HL-60 (cell line): ENCODE measurements around the gene RGMB.
"Not testable (repeated sequence)": the region's sequence is repeated elsewhere in the genome, so short reads cannot be mapped to it uniquely, and the experiment has no call there.

Source experiments
- DNase-seq, 2 experiments: peaks; one replicate each; pipeline ENCODE4 v3.0.0-alpha.2; 2010 to 2020; ENCODE audit warnings: low read depth in 1 of 2, low spot score in 1 of 2
- H3K27ac ChIP-seq: fragments of 250-450 bp; sonication (Bioruptor Pico); replicated peaks from 2 replicates; pipeline ENCODE4 v1.5.1; 2020; ENCODE audit warnings: mild to moderate bottlenecking, moderate library complexity
- H3K27me3 ChIP-seq: fragments of 250-450 bp; sonication (Bioruptor Pico); 2 replicates; pipeline ENCODE4 v1.5.1; 2021; ENCODE audit warnings: mild to moderate bottlenecking, moderate library complexity; ENCODE audit not compliant: insufficient read depth, poor library complexity, severe bottlenecking
- H3K4me3 ChIP-seq: replicated peaks from 2 replicates; pipeline ENCODE4 v1.5.1; 2011; ENCODE audit warnings: mild to moderate bottlenecking, control low read depth, low read length; ENCODE audit not compliant: insufficient read depth
- GABPA ChIP-seq: IDR thresholded peaks from 2 replicates; pipeline ENCODE4 v1.6.1; 2012; ENCODE audit warnings: low read depth
- POLR2AphosphoS5 ChIP-seq: IDR thresholded peaks from 2 replicates; pipeline ENCODE4 v1.6.1; 2012; ENCODE audit warnings: low read depth
- SPI1 ChIP-seq: IDR thresholded peaks from 2 replicates; pipeline ENCODE4 v1.6.1; 2012; ENCODE audit warnings: low read depth, mild to moderate bottlenecking, borderline replicate concordance
- TF ChIP-seq, protein P1 (sequence below): IDR thresholded peaks from one replicate; pipeline ENCODE4 v1.5.1; 2011; ENCODE audit warnings: low read length, control low read depth, inconsistent platforms; ENCODE audit not compliant: insufficient read depth
- TF ChIP-seq, protein P2 (sequence below): IDR thresholded peaks from 2 replicates; pipeline ENCODE4 v1.6.1; 2012; ENCODE audit warnings: low read depth; ENCODE audit not compliant: insufficient replicate concordance

RGMB gene

DNA sequence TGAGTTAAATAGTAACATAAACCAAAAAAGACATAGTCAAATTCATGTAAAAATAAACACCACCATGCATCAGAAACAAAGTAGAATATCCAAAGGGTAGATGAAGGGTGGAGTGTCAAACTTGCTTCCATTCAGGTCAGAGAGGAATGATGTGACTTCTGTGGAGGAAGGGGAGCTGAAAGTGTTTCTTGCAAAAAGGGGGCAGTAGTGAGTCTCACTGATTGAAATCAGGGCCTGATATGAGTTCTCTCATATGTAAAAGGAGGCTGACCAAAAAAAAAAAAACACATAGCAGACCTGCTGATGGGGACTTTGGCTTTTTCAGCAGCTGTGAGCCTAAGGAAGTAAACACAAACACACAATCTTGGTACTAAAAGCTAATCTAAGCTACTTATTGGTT lies 38.8 kb upstream of the RGMB start:
- TF ChIP-seq, protein P1, sequence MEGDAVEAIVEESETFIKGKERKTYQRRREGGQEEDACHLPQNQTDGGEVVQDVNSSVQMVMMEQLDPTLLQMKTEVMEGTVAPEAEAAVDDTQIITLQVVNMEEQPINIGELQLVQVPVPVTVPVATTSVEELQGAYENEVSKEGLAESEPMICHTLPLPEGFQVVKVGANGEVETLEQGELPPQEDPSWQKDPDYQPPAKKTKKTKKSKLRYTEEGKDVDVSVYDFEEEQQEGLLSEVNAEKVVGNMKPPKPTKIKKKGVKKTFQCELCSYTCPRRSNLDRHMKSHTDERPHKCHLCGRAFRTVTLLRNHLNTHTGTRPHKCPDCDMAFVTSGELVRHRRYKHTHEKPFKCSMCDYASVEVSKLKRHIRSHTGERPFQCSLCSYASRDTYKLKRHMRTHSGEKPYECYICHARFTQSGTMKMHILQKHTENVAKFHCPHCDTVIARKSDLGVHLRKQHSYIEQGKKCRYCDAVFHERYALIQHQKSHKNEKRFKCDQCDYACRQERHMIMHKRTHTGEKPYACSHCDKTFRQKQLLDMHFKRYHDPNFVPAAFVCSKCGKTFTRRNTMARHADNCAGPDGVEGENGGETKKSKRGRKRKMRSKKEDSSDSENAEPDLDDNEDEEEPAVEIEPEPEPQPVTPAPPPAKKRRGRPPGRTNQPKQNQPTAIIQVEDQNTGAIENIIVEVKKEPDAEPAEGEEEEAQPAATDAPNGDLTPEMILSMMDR: no peak
- TF ChIP-seq POLR2AphosphoS5 (no peak), SPI1 (no peak), GABPA (no peak)
- TF ChIP-seq, protein P2, sequence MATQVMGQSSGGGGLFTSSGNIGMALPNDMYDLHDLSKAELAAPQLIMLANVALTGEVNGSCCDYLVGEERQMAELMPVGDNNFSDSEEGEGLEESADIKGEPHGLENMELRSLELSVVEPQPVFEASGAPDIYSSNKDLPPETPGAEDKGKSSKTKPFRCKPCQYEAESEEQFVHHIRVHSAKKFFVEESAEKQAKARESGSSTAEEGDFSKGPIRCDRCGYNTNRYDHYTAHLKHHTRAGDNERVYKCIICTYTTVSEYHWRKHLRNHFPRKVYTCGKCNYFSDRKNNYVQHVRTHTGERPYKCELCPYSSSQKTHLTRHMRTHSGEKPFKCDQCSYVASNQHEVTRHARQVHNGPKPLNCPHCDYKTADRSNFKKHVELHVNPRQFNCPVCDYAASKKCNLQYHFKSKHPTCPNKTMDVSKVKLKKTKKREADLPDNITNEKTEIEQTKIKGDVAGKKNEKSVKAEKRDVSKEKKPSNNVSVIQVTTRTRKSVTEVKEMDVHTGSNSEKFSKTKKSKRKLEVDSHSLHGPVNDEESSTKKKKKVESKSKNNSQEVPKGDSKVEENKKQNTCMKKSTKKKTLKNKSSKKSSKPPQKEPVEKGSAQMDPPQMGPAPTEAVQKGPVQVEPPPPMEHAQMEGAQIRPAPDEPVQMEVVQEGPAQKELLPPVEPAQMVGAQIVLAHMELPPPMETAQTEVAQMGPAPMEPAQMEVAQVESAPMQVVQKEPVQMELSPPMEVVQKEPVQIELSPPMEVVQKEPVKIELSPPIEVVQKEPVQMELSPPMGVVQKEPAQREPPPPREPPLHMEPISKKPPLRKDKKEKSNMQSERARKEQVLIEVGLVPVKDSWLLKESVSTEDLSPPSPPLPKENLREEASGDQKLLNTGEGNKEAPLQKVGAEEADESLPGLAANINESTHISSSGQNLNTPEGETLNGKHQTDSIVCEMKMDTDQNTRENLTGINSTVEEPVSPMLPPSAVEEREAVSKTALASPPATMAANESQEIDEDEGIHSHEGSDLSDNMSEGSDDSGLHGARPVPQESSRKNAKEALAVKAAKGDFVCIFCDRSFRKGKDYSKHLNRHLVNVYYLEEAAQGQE: no peak
- no peak for DNase-seq
- Histone ChIP-seq H3K4me3 (no peak overlapping the region), H3K27me3 (no peaks in the 10 kb centered on the region), H3K27ac (no peak overlapping the region)

DNA sequence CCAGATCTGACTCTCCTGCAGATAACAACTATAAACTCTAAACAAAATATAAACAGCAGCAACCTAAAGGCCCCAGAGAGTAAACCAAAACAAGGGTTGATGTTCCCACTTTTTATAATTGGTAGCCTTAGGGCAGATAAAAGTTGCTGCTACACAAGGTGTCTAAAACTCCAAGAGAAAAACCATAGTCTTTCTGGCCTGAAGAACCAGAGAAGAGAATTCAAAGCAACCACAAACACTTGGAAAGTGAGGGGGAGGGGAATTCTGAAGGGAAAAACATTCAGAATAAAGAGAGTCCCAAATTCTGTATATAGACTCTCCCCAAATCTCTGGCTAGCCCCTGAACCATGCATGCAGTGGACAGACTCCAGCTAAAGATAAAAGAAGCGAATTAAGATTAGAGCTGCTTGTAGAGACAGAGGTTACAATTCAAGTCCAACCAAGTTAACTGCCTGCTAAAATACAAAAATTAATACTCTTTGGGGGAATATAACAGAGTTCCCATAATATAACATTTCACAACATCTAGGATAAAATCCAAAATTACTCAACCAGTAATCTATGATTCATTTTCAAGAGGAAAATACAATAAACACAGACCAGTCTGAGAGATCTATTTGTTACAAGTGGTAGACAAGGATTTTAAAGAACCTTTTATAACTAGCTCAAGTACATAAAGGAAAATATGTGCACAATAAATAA lies 37.5 kb upstream of the RGMB start:
- no peak for TF ChIP-seq GABPA
- TF ChIP-seq, protein P2: no peak
- TF ChIP-seq, protein P1: no peak
- no peak for TF ChIP-seq POLR2AphosphoS5
- no peak for TF ChIP-seq SPI1
- no peak for DNase-seq
- Histone ChIP-seq H3K4me3 (no peak overlapping the region), H3K27me3 (no peaks in the 10 kb centered on the region), H3K27ac (no peak overlapping the region)

DNA sequence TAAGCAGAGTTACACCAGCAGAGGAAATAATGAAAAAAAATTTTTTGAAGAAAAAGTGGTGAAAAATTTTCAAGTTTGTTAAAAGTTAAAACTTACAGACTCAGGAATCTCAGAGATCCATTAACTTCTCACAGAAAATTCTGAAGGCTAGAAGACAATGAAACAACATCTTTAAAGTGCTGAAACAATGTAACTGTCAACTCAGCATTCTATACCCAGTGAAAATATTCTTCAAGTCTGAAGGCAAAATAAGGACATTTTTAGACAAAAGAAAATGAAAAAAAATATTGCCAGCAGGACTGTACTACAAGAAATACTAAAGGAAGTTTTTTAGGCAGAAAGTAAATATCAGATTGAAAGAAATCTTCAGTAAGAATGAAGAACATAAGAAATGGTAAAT lies 36.7 kb upstream of the RGMB start:
- H3K27me3 ChIP-seq: no peaks in the 10 kb centered on the region
- no peak for TF ChIP-seq SPI1
- TF ChIP-seq, protein P2: no peak
- TF ChIP-seq GABPA: no peak
- no peak overlapping the region for H3K27ac ChIP-seq

DNA sequence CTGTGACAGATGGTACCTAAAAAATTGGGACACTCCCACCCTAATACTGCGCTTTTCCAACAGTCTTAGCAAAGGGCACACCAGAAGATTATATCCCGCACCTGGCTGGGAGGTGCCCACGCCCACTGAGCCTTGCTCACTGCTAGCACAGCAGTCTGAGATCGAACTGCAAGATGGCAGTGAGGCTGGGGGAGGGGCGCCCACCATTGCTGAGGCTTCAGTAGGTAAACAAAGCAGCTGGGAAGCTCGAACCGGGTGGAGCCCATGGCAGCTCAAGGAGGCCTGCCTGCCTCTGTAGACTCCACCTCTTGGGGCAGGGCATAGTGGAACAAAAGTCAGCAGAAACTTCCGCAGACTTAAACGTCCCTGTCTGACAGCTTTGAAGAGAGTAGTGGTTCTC lies 36.0 kb upstream of the RGMB start:
- H3K27me3 ChIP-seq, DNase-seq, H3K4me3 ChIP-seq, H3K27ac ChIP-seq: not testable (repeated sequence)

More for the DNA sequence above, 36.7 kb upstream of the RGMB start:
- DNase-seq: no peak
- no peak overlapping the region for H3K4me3 ChIP-seq

DNA sequence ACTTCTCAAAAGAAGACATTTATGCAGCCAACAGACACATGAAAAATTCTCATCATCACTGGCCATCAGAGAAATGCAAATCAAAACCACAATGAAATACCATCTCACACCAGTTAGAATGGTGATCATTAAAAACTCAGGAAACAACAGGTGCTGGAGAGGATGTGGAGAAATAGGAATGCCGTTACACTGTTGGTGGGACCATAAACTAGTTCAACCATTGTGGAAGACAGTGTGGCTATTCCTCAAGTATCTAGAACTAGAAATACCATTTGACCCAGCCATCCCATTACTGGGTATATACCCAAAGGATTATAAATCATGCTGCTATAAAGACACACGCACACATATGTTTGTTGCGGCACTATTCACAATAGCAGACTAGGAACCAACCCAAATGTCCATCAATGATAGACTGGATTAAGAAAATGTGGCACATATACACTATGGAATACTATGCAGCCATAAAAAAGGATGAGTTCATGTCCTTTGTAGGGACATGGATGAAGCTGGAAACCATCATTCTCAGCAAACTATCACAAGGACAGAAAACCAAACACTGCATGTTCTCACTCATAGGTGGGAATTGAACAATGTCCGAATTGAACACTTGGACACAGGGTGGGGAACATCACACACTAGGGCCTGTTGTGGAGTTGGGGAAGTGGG lies 34.8 kb upstream of the RGMB start:
- DNase-seq, H3K27me3 ChIP-seq, H3K27ac ChIP-seq, H3K4me3 ChIP-seq: not testable (repeated sequence)
